Keratinocyte (primary cell): ENCODE measurements around the gene FPGT. TPM values are rescaled to one million over a fixed set of nuclear protein-coding genes. Genes with fewer than 3 reads are reported as not detected.

ENCODE experiments used
- DNase-seq: peaks from one replicate; pipeline ENCODE4 v3.0.0-alpha.2; 2011; ENCODE audit warnings: low read depth, missing footprints, low spot score
- FAIRE-seq: peaks from 2 replicates; lab custom pipeline; 2011; peaks lifted over from hg19 to GRCh38; lab: Jason Lieb, UNC
- H2AFZ ChIP-seq: 2 replicates; pipeline ENCODE4 v1.6.0; 2012; ENCODE audit warnings: low read length, control low read depth, inconsistent platforms; ENCODE audit not compliant: control insufficient read depth
- H3K27ac ChIP-seq: 2 replicates; pipeline ENCODE4 v1.5.1; 2011; ENCODE audit warnings: low read length; ENCODE audit not compliant: control insufficient read depth, insufficient read depth
- H3K27me3 ChIP-seq: 3 replicates; pipeline ENCODE4 v1.6.0; 2011; ENCODE audit warnings: low read length; ENCODE audit not compliant: control insufficient read depth, insufficient read depth; ENCODE audit errors: extremely low read depth
- H3K36me3 ChIP-seq, 2 experiments: 2 replicates in 1 of 2; 3 replicates in 1 of 2; pipeline ENCODE4 v1.5.1; 2011; ENCODE audit warnings: low read length in 2 of 2, mild to moderate bottlenecking in 1 of 2; ENCODE audit not compliant: control insufficient read depth in 2 of 2, insufficient read depth in 2 of 2; ENCODE audit errors: extremely low read depth in 1 of 2
- H3K4me1 ChIP-seq: 3 replicates; pipeline ENCODE4 v1.5.1; 2011; ENCODE audit warnings: low read length; ENCODE audit not compliant: control insufficient read depth, insufficient read depth; ENCODE audit errors: extremely low read depth
- H3K4me2 ChIP-seq: 3 replicates; pipeline ENCODE4 v1.6.0; 2011; ENCODE audit warnings: low read depth, low read length; ENCODE audit not compliant: control insufficient read depth, insufficient read depth; ENCODE audit errors: extremely low read depth
- H3K4me3 ChIP-seq, 3 experiments: fragments of 200-600 bp in 1 of 3; sonication (generic) in 1 of 3; 2 replicates in 2 of 3; 3 replicates in 1 of 3; pipeline ENCODE4 v1.5.1; 2011 to 2016; ENCODE audit warnings: low read length in 3 of 3, mild to moderate bottlenecking in 3 of 3, control low read depth in 2 of 3, inconsistent platforms in 1 of 3, low read depth in 1 of 3, mixed read lengths in 1 of 3, mixed run types in 1 of 3, moderate library complexity in 1 of 3; ENCODE audit not compliant: control insufficient read depth in 2 of 3, insufficient read depth in 2 of 3; ENCODE audit errors: extremely low read depth in 1 of 3
- H3K79me2 ChIP-seq: 2 replicates; pipeline ENCODE4 v1.6.0; 2012; ENCODE audit warnings: low read length; ENCODE audit not compliant: control insufficient read depth, insufficient read depth
- H3K9ac ChIP-seq: 3 replicates; pipeline ENCODE4 v1.6.0; 2011; ENCODE audit warnings: low read length; ENCODE audit not compliant: control insufficient read depth, insufficient read depth; ENCODE audit errors: extremely low read depth
- H3K9me1 ChIP-seq: 3 replicates; pipeline ENCODE4 v1.6.0; 2011; ENCODE audit warnings: low read length; ENCODE audit not compliant: control insufficient read depth, insufficient read depth; ENCODE audit errors: extremely low read depth
- H3K9me3 ChIP-seq: 2 replicates; pipeline ENCODE4 v1.5.1; 2012; ENCODE audit warnings: low read depth, low read length; ENCODE audit not compliant: control insufficient read depth
- H4K20me1 ChIP-seq: 3 replicates; pipeline ENCODE4 v1.6.0; 2011; ENCODE audit warnings: low read length; ENCODE audit not compliant: control insufficient read depth, insufficient read depth; ENCODE audit errors: extremely low read depth
- CTCF ChIP-seq, 3 experiments: IDR thresholded peaks in 1 of 3; conservative IDR thresholded peaks in 1 of 3; optimal IDR thresholded peaks in 1 of 3; 2 replicates in 2 of 3; 3 replicates in 1 of 3; pipeline versions ENCODE3 to v1.5.1; 2011; ENCODE audit warnings: low read length in 3 of 3, mild to moderate bottlenecking in 3 of 3, moderate library complexity in 2 of 3, control low read depth in 1 of 3, inconsistent platforms in 1 of 3; ENCODE audit not compliant: insufficient read depth in 2 of 3; ENCODE audit errors: extremely low read depth in 1 of 3
- EZH2 ChIP-seq: IDR thresholded peaks from one replicate; pipeline ENCODE4 v1.6.1; 2012; ENCODE audit warnings: inconsistent platforms, mild to moderate bottlenecking, low read length, moderate library complexity
- dilution Hi-C: fragments of 300-500 bp; cut with MboI; formaldehyde crosslinking; loops from one replicate; pipeline ENCODE4 v1.7.0; 2020; ENCODE audit warnings: low sequenced_read_pairs; ENCODE audit not compliant: extremely low pct_ligation_motif_present
- polyA plus RNA-seq, 5 experiments: library from polyadenylated mRNA; depleted of rRNA in 3 of 5; stranded (reverse) in 3 of 5; stranded (forward) in 1 of 5; unstranded in 1 of 5; fragments of >200 nt; gene quantifications; 1 replicate in 1 of 5; 2 replicates in 3 of 5; 3 replicates in 1 of 5; pipeline versions ENCODE4 v1.2.1 to v1.2.3, GENCODE V29; 2011 to 2012; ENCODE audit warnings: missing spikeins in 2 of 5, low read depth in 1 of 5, low replicate concordance in 1 of 5

FPGT gene
- polyA plus RNA-seq, 1 donor (not counting 4 experiments of a cell fraction or from before 2014, with no cell fraction given): 23.6 TPM

- no peak for TF ChIP-seq EZH2
- TF ChIP-seq CTCF (optimal IDR thresholded peaks at IDR 0.05 in 1 of 3, IDR thresholded peaks at IDR 0.05 in 1 of 3, conservative IDR thresholded peaks at IDR 0.05 in 1 of 3; ENCODE audit: extremely low read depth in 1 of 3, insufficient read depth in 2 of 3, low read length in 3 of 3): no peak
- H3K4me2 ChIP-seq: no peak overlapping the region
- H3K9ac ChIP-seq: no peak overlapping the region
- no peaks in the 10 kb centered on the region for H3K9me3 ChIP-seq
- dilution Hi-C loops: no loop called here
- FAIRE-seq: no peak
- H3K4me1 ChIP-seq: no peaks in the 10 kb centered on the region
- no peak overlapping the region for H3K4me3 ChIP-seq
- DNase-seq: no peak
- H4K20me1 ChIP-seq: no peaks in the 10 kb centered on the region
- H3K36me3 ChIP-seq: no peaks in the 10 kb centered on the region
- H3K27ac ChIP-seq: no peak overlapping the region
- H2AFZ ChIP-seq: no peak overlapping the region
- H3K27me3 ChIP-seq: no peaks in the 10 kb centered on the region
- no peaks in the 10 kb centered on the region for H3K9me1 ChIP-seq
- no peaks in the 10 kb centered on the region for H3K79me2 ChIP-seq
These were observed 47.2 kb downstream of the FPGT start for GRCh38 chr1:74245168-74245772.

GRCh38 chr1:74246315-74246714, 48.3 kb downstream of the FPGT start:
- Histone ChIP-seq H3K27ac (no peak overlapping the region), H2AFZ (no peak overlapping the region), H3K9me3 (no peaks in the 10 kb centered on the region), H3K36me3 (no peaks in the 10 kb centered on the region), H3K4me1 (no peaks in the 10 kb centered on the region), H4K20me1 (no peaks in the 10 kb centered on the region), H3K9me1 (no peaks in the 10 kb centered on the region), H3K4me3 (no peak overlapping the region), H3K9ac (no peak overlapping the region), H3K27me3 (no peaks in the 10 kb centered on the region), H3K4me2 (no peak overlapping the region), H3K79me2 (no peaks in the 10 kb centered on the region)
- TF ChIP-seq EZH2 (no peak), CTCF (optimal IDR thresholded peaks at IDR 0.05 in 1 of 3, IDR thresholded peaks at IDR 0.05 in 1 of 3, conservative IDR thresholded peaks at IDR 0.05 in 1 of 3; ENCODE audit: extremely low read depth in 1 of 3, insufficient read depth in 2 of 3, low read length in 3 of 3) (no peak)
- FAIRE-seq: no peak
- no peak for DNase-seq
- dilution Hi-C loops: no loop called here
